Activated T-helper 1 cell treated with Interleukin-2 at 50 U/mL for 16 hours (primary cell): ENCODE data around the gene PPP3R2.
"Not testable (repeated sequence)": the region's sequence is repeated elsewhere in the genome, so short reads cannot be mapped to it uniquely, and the experiment has no call there.

Source experiments
- DNase-seq: peaks from one replicate; pipeline ENCODE4 v3.0.0-alpha.2; 2020; ENCODE audit warnings: low read depth

The PPP3R2 gene, protein sequence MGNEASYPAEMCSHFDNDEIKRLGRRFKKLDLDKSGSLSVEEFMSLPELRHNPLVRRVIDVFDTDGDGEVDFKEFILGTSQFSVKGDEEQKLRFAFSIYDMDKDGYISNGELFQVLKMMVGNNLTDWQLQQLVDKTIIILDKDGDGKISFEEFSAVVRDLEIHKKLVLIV

GRCh38 chr9:101594796-101595195, at the start of gene PPP3R2:
PPP3R2 (minus strand) TSS chr9:101594969; CDS start chr9:101594921, 48 bp downstream.
- DNase-seq: no peak

- DNase-seq: no peak
Measured at GRCh38 chr9:101639785-101640665, 45.3 kb upstream of the PPP3R2 start.

GRCh38 chr9:101639311-101639710, 44.5 kb upstream of the PPP3R2 start:
- no peak for DNase-seq

- DNase-seq: no peak
Measured at GRCh38 chr9:101636247-101636646, 41.5 kb upstream of the PPP3R2 start.

- no peak for DNase-seq
Measured at GRCh38 chr9:101635473-101635872, 40.7 kb upstream of the PPP3R2 start.

DNA sequence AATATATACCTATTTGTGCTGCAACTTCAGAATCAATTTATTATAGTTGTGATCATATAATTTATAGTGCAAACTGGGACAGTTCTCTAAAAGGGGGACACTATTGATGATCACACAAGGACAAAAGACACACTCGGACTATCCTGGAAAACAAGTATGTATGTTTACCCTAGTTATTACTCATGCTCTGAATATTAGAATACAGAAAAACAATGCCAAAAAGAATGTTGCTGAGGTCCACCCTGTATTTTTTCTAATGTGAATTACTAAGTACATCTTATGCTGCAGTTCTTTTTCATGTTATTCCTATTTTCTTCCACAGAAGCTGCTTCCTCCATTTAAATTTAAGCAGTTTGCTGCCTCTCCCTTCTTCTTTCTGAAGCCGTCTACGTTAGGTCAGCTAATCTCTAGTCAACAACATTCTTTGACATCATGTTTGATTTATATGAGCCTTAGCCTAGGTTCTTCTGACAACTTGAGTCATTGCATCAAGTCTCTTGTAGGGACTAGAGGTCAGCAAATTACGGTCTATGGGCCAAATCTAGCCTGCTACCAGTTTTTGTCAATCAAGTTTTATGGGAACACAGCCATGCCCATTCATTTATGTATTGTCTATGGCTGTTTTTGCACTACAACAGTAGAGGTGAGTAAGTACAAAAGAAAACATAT, 40.1 kb upstream of the PPP3R2 start:
- no peak for DNase-seq

DNA sequence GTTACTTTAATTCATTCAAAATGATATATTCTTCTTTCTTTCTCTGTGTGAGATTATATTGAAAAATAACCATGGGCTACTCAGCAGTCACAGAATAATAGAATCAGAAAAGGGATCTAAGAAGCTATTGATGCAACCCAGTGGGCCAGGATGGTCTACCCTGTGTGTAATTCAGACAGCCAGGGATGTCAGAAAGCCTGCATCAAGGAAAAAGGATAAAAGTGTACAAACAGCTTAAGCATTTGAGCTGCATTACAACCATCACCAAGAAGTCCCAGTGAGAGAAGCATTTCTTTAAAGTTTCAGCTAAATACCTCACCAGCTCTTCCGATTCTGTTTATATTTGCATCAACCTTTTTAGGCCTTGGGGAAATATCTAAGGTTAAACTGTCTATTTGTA, 37.8 kb upstream of the PPP3R2 start:
- DNase-seq: no peak

DNA sequence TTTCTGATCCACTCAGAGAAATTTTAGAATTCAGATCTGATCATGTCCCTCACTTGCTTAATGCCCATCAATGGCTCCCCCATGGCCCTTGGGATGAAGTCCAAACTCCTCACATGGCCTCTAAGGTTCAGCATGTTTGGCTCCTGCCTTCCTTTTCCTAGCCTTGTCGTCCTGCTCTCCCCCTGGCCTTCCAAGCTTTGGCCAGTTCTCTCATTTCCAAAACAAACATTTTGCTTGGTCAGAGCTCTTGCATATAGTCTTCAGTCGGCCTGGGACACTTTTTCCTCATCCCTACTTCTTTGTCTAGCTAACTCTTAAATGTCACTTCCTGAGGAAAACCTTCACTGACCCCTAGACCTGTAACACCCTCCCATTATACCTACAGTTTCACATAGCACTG, 37.1 kb upstream of the PPP3R2 start:
- DNase-seq: no peak

GRCh38 chr9:101629636-101630035, 34.9 kb upstream of the PPP3R2 start:
- no peak for DNase-seq

DNA sequence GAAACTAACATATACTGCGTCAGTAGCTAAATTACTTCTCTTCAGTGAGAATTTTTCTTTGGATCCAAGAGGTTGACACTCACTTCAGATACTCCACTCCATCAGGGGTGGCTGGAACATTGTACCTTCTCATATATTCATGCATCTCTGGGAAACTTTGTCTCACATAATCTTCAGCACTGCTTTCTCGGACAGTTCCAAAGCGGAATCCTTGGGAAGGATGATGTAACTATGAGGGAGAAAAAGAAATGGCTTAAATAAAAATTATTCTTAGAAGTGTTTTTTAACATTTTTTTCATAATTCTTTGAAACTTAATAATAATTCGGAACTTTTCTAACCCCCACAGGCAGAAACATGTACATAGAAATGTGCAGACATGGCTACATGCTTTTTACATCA, 33.4 kb upstream of the PPP3R2 start:
- no peak for DNase-seq

GRCh38 chr9:101626295-101626694, 31.5 kb upstream of the PPP3R2 start:
- no peak for DNase-seq

DNA sequence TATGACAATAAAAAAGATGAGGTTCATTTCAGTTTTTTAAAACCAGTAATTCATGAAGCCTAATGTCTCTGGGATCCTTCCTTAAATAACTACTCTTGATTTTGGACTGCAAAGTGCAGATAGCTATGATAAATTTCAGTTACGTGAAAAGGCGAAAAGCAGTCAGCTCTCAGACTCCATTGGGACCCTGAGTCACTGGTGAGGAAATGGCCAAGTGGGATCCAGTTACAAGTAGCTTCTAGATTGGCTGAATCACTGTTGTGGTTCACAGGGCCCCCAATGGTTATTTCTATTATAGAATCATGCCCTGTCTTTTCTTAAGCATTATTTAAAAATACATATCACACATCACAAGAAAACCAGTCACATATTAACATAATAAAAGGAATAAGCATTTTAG, 31.1 kb upstream of the PPP3R2 start:
- no peak for DNase-seq

DNA sequence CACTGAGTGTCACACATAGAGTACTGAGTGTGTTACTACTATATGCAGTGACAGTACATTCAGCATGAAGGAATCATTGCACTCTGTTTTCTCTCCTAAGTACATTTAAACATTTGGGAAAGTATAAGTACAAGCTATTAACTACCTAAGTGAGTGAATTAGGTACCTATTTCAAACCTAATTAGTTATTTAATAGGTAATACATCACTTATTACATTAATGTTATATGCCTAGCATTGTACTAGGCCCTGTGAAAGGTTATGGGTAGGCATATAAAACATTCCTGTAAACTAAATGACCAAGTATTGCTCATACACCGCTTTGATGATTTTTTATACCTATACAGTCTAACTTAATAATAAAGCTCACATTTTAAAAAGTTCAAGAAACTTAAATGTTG, 25.7 kb upstream of the PPP3R2 start:
- DNase-seq: no peak

- DNase-seq: no peak
Measured at GRCh38 chr9:101618698-101619097, 23.9 kb upstream of the PPP3R2 start.

- no peak for DNase-seq
Measured at GRCh38 chr9:101605547-101605946, 10.8 kb upstream of the PPP3R2 start.

DNA sequence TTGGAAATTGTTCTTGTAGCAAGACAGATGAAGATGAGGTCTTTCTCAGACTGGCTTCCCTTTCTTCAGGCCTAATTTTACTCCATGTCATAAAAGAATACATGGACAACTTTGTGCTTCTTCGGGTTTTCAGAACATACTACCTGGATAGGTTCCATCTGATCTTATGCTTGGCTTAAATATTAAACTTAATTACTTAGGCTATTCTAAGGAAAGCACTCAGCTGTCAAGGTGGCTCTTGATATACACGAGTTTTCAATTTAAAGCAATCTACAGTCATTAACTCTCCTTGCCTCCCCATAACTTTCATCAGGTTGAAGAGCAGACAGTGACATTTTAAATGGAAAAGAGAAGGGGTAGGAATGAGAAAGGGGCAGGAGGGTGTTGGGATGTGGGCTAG, 9.5 kb upstream of the PPP3R2 start:
- no peak for DNase-seq

GRCh38 chr9:101601904-101602765, 7.4 kb upstream of the PPP3R2 start:
- no peak for DNase-seq

- DNase-seq: no peak
Measured at GRCh38 chr9:101593345-101593744, 1.4 kb downstream of the PPP3R2 start.

DNA sequence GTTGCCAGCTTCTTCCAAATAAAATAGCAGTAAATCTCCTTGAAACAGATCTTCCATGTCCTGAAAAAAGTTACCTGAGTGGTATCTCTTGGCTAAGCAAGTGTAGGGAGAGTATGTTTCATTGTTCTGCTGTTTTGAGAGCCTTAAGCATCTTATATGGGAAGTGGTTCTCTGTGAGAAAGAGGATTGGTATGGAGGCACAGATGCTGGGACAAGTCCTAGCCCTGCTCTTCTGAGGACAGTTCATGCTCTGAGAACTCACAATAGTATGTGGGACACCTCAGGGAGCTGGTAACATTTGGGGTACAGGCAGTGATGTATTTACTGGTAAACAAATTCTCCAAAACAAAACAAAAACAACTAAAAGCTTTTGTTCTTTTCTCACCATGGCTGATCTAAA, 2.0 kb downstream of the PPP3R2 start:
- no peak for DNase-seq

DNA sequence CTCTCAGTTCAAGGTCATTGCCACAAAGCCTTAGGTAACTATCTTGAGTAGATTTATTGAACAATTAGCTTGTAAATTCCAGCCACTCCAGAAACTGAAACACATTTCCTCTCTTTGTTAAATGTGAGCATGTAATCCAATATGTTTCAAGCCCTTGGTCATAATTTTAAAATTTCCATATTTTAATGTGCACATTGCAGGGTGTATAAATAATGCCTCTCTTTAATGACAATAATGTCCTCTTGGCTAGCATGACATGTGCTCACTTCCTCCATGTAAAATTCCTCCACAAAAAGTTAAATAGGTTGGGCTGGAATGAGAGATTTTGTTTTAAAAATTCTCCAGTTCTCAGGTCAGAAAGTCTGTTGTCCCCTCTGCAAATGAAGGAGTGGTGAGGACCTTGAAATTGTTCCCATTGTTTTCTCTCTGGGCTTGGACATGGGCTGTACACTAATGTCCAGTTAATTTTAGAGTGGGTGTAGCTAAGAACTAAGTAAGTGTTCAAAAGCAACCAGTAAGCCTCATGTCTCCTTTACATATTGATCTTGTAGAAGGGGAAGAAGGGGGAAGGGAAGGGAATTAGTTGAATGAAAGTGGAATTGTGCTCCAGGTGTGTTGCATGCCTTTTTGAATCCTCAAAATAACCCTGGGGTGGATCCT, 2.9 kb downstream of the PPP3R2 start:
- no peak for DNase-seq

DNA sequence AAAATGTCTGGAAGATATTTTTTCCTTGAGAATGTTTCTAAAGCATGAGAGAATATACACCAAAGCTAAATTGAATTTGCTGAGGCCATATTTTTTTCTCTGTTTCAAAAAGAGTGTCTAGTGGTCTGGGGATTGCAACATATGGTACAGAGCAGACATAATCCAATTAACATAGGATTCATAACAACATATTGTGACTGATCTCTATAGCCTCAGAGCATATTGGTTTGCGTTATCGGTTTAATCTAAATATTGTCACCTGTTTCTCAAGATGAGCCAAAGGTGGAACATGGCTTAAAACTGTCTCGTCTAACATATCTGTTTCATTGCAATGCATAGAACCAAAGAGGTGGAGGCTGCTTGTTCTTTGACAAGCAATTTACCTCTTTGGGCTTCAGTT, 3.9 kb downstream of the PPP3R2 start:
- no peak for DNase-seq

- DNase-seq: not testable (repeated sequence)
Measured at GRCh38 chr9:101590074-101590473, 4.7 kb downstream of the PPP3R2 start.
